Liver (tissue), 9 donors: ENCODE measurements around the gene SLIT3. TPM values are rescaled to one million over a fixed set of nuclear protein-coding genes. Genes with fewer than 3 reads are reported as not detected.

Experiments
- DNase-seq: peaks from one replicate; pipeline ENCODE4 v3.0.0-alpha.2; 2017; ENCODE audit warnings: low spot score
- H3K27ac ChIP-seq, 2 donors: one replicate each; pipeline ENCODE4 v1.7.0; 2013; ENCODE audit warnings: inconsistent platforms in 2 of 2, low read length in 2 of 2, control low read depth in 1 of 2, low read depth in 1 of 2, mild to moderate bottlenecking in 1 of 2
- H3K27me3 ChIP-seq, 4 donors: one replicate each; pipeline versions ENCODE4 v1.6.1 to v1.7.0; 2013; ENCODE audit warnings: low read length in 3 of 4, inconsistent platforms in 1 of 4, mild to moderate bottlenecking in 1 of 4, moderate library complexity in 1 of 4; ENCODE audit not compliant: control insufficient read depth in 4 of 4, insufficient read depth in 4 of 4
- H3K36me3 ChIP-seq, 4 donors: one replicate each; pipeline versions ENCODE4 v1.6.1 to v1.7.0; 2013; ENCODE audit warnings: low read length in 3 of 4, mild to moderate bottlenecking in 3 of 4, low read depth in 1 of 4, moderate library complexity in 1 of 4; ENCODE audit not compliant: control insufficient read depth in 4 of 4, insufficient read depth in 3 of 4
- H3K4me1 ChIP-seq, 4 donors: one replicate each; pipeline versions ENCODE4 v1.6.1 to v1.7.0; 2013; ENCODE audit warnings: low read length in 3 of 4, mild to moderate bottlenecking in 3 of 4, moderate library complexity in 1 of 4; ENCODE audit not compliant: control insufficient read depth in 4 of 4, insufficient read depth in 4 of 4
- H3K4me3 ChIP-seq, 3 donors: one replicate each; pipeline versions ENCODE4 v1.6.1 to v1.7.0; 2013; ENCODE audit warnings: low read length in 3 of 3, control low read depth in 1 of 3, low read depth in 1 of 3, mild to moderate bottlenecking in 1 of 3
- H3K9ac ChIP-seq, 2 donors: one replicate each; pipeline ENCODE4 v1.7.0; 2013; ENCODE audit warnings: low read length in 2 of 2, mild to moderate bottlenecking in 2 of 2, moderate library complexity in 2 of 2, control low read depth in 1 of 2, low read depth in 1 of 2
- H3K9me3 ChIP-seq, 4 donors: one replicate each; pipeline versions ENCODE4 v1.6.1 to v1.7.0; 2013; ENCODE audit warnings: low read length in 3 of 4; ENCODE audit not compliant: control insufficient read depth in 4 of 4
- ATF3 ChIP-seq: IDR thresholded peaks from 2 replicates; pipeline ENCODE4 v1.6.1; 2016; ENCODE audit warnings: antibody characterized with exemption
- FOXA2 ChIP-seq: IDR thresholded peaks from 2 replicates; pipeline ENCODE4 v1.6.1; 2016; ENCODE audit warnings: antibody characterized with exemption
- GABPA ChIP-seq, 2 donors: IDR thresholded peaks in 1 of 2; conservative IDR thresholded peaks in 1 of 2; 2 replicates each; pipeline ENCODE4 v1.6.1; 2016; ENCODE audit warnings: antibody characterized with exemption in 2 of 2, mild to moderate bottlenecking in 1 of 2, moderate library complexity in 1 of 2
- HNF4A ChIP-seq, 2 donors: conservative IDR thresholded peaks; 2 replicates each; pipeline ENCODE4 v1.6.1; 2016; ENCODE audit warnings: antibody characterized with exemption in 2 of 2, mild to moderate bottlenecking in 2 of 2
- JUND ChIP-seq, 2 donors: IDR thresholded peaks; 2 replicates each; pipeline ENCODE4 v1.6.1; 2016; ENCODE audit warnings: antibody characterized with exemption in 2 of 2
- MAX ChIP-seq: IDR thresholded peaks from 2 replicates; pipeline ENCODE4 v1.6.1; 2016; ENCODE audit warnings: antibody characterized with exemption
- RAD21 ChIP-seq, 2 donors: IDR thresholded peaks; 2 replicates each; pipeline ENCODE4 v1.6.1; 2016; ENCODE audit warnings: antibody characterized with exemption in 2 of 2, mild to moderate bottlenecking in 2 of 2
- REST ChIP-seq: IDR thresholded peaks from 2 replicates; pipeline ENCODE4 v1.6.1; 2016; ENCODE audit warnings: antibody characterized with exemption, mild to moderate bottlenecking
- RXRA ChIP-seq, 2 donors: IDR thresholded peaks; 2 replicates each; pipeline ENCODE4 v1.6.1; 2017 to 2018; ENCODE audit warnings: antibody characterized with exemption in 2 of 2, mild to moderate bottlenecking in 1 of 2
- YY1 ChIP-seq: IDR thresholded peaks from 2 replicates; pipeline ENCODE4 v1.6.1; 2016; ENCODE audit warnings: antibody characterized with exemption, mild to moderate bottlenecking
- ZBTB33 ChIP-seq: IDR thresholded peaks from 2 replicates; pipeline ENCODE4 v1.6.1; 2016; ENCODE audit warnings: antibody characterized with exemption
- WGBS: extraction: QIAGEN DNeasy Blood & Tissue Kit; methylation state at CpG from one replicate; pipeline ENCODE4 v1.1.7; 2013; 5-methylcytosine and 5-hydroxymethylcytosine counted together
- polyA plus RNA-seq, 2 donors: library from polyadenylated mRNA; stranded (reverse) in 1 of 2; unstranded in 1 of 2; fragments of 200-250 nt in 1 of 2; fragments of >200 nt in 1 of 2; fragmentation: Nextera tagmentation in 1 of 2; extraction: Ambion mirVana in 1 of 2; gene quantifications; one replicate each; pipeline versions ENCODE4 v1.2.1 to v1.2.3, GENCODE V29; 2013 to 2015
- total RNA-seq, 2 donors: library from RNA; depleted of rRNA; stranded (reverse); fragments of >200 nt; gene quantifications; one replicate each; pipeline ENCODE4 v1.2.3, GENCODE V29; 2014
- donor health status: healthy.
- donor health status: healthy.
- donor health status: healthy.
- donor health status: healthy.
- donor health status: healthy.

Gene SLIT3
- total and polyA plus RNA-seq, 4 donors, result 0.61 to 1.3 (median 0.91) TPM

- no peak for DNase-seq
- WGBS, result 72% methylated on average over 9 of the region's 9 CpGs
These were observed 535.2 kb downstream of the SLIT3 start for GRCh38 chr5:168765551-168766425.

More at GRCh38 chr5:168765551-168766425, 535.2 kb downstream of the SLIT3 start:
- H3K9ac ChIP-seq, result no peak overlapping the region
- H3K36me3 ChIP-seq, result no peaks in the 10 kb centered on the region
- H3K4me3 ChIP-seq, result no peak overlapping the region
- peaks cover 0 to 5% (median 0%) of the 10 kb centered on the region in 4 donors for H3K27me3 ChIP-seq
- H3K9me3 ChIP-seq, result peaks cover 0 to 7% (median 4%) of the 10 kb centered on the region in 4 donors
- TF ChIP-seq ATF3, result no peak
- no peak for TF ChIP-seq GABPA (IDR thresholded peaks at IDR 0.05 in 1 of 2, conservative IDR thresholded peaks at IDR 0.05 in 1 of 2)
- TF ChIP-seq YY1, result no peak
- TF ChIP-seq RAD21 (IDR thresholded peaks at IDR 0.05), result no peak
- TF ChIP-seq RXRA (IDR thresholded peaks at IDR 0.05), result no peak
- TF ChIP-seq MAX, result no peak
- TF ChIP-seq ZBTB33, result no peak
- TF ChIP-seq FOXA2, result no peak
- TF ChIP-seq HNF4A (conservative IDR thresholded peaks at IDR 0.05), result no peak
- TF ChIP-seq REST, result no peak
- no peak for TF ChIP-seq JUND (IDR thresholded peaks at IDR 0.05)
- no peak overlapping the region for H3K27ac ChIP-seq
- H3K4me1 ChIP-seq, result no peaks in the 10 kb centered on the region
